ENCODE data around the gene SIGLEC7. TPM values are rescaled to one million over a fixed set of nuclear protein-coding genes. Genes with fewer than 3 reads are reported as not detected.

SIGLEC7 gene
- total RNA-seq, 2 donors from 2014 or later = 0.35 to 1.0 TPM

DNA sequence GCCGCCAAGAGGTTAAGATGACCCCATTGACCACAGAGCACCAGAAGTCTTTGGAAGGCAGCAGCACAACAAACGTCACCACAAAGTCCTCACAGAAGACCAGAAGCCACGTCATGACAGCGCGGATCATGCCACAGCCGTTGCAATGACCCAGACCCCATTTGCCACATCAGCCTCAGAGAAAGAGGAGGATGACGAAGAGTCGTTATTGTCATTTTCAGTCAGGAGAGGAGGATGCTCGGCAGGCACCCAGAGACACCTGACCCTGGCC is 53.1 kb downstream of the SIGLEC7 start:
- Histone ChIP-seq H3K9ac (ENCODE audit: low read depth in 2 of 2, low read length in 2 of 2) (no peak overlapping the region), H3K27ac (no peak overlapping the region), H3K4me3 (no peak overlapping the region), H3K27me3 (no peaks in the 10 kb centered on the region), H3K4me1 (no peaks in the 10 kb centered on the region), H3K36me3 (no peaks in the 10 kb centered on the region), H3K9me3 (no peaks in the 10 kb centered on the region)
- intact Hi-C loops (cut with DNase I) = no loop called here
- TF ChIP-seq, protein P1, sequence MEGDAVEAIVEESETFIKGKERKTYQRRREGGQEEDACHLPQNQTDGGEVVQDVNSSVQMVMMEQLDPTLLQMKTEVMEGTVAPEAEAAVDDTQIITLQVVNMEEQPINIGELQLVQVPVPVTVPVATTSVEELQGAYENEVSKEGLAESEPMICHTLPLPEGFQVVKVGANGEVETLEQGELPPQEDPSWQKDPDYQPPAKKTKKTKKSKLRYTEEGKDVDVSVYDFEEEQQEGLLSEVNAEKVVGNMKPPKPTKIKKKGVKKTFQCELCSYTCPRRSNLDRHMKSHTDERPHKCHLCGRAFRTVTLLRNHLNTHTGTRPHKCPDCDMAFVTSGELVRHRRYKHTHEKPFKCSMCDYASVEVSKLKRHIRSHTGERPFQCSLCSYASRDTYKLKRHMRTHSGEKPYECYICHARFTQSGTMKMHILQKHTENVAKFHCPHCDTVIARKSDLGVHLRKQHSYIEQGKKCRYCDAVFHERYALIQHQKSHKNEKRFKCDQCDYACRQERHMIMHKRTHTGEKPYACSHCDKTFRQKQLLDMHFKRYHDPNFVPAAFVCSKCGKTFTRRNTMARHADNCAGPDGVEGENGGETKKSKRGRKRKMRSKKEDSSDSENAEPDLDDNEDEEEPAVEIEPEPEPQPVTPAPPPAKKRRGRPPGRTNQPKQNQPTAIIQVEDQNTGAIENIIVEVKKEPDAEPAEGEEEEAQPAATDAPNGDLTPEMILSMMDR (IDR thresholded peaks at IDR 0.05) = no peak
- DNase-seq = no peak

DNA sequence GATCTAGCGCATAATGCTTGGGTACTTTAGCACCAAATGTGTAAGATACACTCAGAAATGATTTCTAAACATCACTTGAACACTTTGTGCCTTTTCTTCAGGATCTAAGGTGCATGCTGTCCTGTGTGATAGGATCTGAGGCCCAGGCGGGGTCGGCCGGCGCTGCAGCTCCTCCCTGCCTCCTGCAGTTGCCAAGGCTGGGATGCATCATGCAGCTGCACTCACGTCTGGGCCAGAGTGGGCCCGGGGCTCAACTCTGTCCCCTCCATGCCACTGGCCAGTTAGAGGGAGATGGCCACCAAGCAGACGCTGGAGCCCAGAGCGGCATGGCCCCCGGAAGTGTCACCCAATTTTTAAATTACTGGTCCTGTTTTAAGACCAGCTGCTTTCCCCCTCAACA is 53.5 kb downstream of the SIGLEC7 start:
- H3K9me3 ChIP-seq = no peaks in the 10 kb centered on the region
- H3K9ac ChIP-seq (ENCODE audit: low read depth in 2 of 2, low read length in 2 of 2) = no peak overlapping the region
- intact Hi-C loops (cut with DNase I) = no loop called here
- H3K4me1 ChIP-seq = no peaks in the 10 kb centered on the region
- H3K27me3 ChIP-seq = no peaks in the 10 kb centered on the region
- H3K27ac ChIP-seq = no peak overlapping the region
- no peaks in the 10 kb centered on the region for H3K36me3 ChIP-seq
- no peak for DNase-seq
- TF ChIP-seq, protein P1 (IDR thresholded peaks at IDR 0.05) = no peak
- H3K4me3 ChIP-seq = no peak overlapping the region

DNA sequence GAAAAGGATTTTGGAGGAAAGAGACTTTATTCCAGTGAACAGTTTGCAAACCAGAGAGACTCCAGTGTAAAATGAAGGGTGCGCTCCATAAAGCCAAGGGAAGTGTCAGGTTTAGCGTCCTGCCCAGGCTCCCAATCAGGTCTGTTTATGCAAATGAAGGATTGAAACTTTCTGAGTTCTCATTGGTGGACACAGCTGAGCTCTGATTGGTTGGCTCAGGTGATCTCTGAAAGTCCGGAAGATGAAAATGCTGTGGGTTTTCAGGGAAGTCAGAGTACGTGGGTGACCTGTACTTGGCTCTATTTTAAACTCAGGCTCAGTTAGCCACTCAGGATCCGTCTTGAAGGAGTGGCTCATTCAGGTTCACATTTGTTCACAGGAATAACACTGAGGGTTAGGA is 54.1 kb downstream of the SIGLEC7 start:
- intact Hi-C loops (cut with DNase I) = no loop called here

DNA sequence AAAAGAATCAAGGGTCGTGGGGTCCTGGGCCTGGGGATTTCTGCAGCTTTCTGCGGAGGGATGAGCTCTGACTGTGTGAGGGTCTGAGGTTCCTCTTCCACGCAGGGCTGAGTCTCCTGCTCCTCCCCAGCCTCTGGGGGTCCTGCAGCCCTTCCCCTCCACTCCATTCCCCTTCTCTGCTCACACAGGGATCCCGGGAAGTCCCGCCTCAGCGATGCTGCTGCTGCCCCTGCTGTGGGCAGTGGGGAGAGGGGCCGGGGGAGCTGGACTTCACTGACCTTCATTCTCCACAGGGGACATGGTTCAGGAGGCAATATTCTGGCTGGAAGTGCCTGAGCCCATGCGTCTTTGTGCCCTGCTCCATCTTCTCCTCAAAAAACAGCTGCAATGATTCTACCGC is 56.5 kb downstream of the SIGLEC7 start:
- Histone ChIP-seq H3K4me1 (no peaks in the 10 kb centered on the region), H3K9me3 (no peaks in the 10 kb centered on the region), H3K36me3 (no peaks in the 10 kb centered on the region), H3K27me3 (no peaks in the 10 kb centered on the region), H3K27ac (no peak overlapping the region), H3K9ac (ENCODE audit: low read depth in 2 of 2, low read length in 2 of 2) (no peak overlapping the region), H3K4me3 (no peak overlapping the region)
- intact Hi-C loops (cut with DNase I) = no loop called here
- DNase-seq = no peak
- TF ChIP-seq, protein P1 (IDR thresholded peaks at IDR 0.05) = no peak

More for the DNA sequence above, 54.1 kb downstream of the SIGLEC7 start:
- Histone ChIP-seq H3K9me3 (no peaks in the 10 kb centered on the region), H3K9ac (ENCODE audit: low read depth in 2 of 2, low read length in 2 of 2) (no peak overlapping the region), H3K36me3 (no peaks in the 10 kb centered on the region), H3K27ac (no peak overlapping the region), H3K4me3 (no peak overlapping the region), H3K27me3 (no peaks in the 10 kb centered on the region), H3K4me1 (no peaks in the 10 kb centered on the region)
- TF ChIP-seq, protein P1 (IDR thresholded peaks at IDR 0.05) = no peak
- no peak for DNase-seq

DNA sequence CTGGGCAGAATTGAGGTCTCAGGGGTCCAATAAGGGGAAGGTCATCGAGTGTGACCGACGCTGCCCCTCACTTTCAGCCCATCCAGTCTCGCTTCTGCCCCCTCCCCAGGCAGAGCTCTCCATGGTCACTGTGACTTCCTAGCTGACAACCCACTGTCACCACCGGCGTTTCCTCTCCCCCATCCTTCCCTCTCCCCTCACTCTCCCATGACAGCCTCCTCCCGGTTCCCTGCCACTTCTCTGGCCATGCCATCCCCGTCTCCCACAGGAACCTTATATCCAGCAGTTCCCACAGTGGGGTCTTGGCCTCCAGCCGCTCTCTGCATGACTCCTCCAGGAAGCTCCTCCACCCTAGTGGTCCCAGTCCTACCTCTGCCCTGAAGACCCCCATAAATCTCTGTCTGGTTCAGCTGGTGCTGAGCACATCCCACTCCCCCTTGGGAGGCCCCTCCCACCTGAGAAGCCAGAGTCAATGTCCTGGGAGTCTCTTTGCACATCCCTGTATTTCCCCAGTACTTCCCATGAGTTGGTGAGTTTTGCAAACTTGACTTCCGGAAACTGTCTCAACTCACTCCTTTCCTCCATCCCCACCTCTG is 58.1 kb downstream of the SIGLEC7 start:
- intact Hi-C loops (cut with DNase I) = no loop called here
- Histone ChIP-seq H3K27ac (no peak overlapping the region), H3K4me1 (no peaks in the 10 kb centered on the region), H3K9me3 (no peaks in the 10 kb centered on the region), H3K9ac (ENCODE audit: low read depth in 2 of 2, low read length in 2 of 2) (no peak overlapping the region), H3K36me3 (no peaks in the 10 kb centered on the region), H3K27me3 (no peaks in the 10 kb centered on the region), H3K4me3 (no peak overlapping the region)
- DNase-seq = no peak
- TF ChIP-seq, protein P1 (IDR thresholded peaks at IDR 0.05) = no peak
